HEK293 (cell line): ENCODE measurements around the gene ZSWIM3.

Experiments used
- PRDM4 ChIP-seq: fragments of 450-650 bp; formaldehyde crosslinking; IDR thresholded peaks from 2 replicates; pipeline ENCODE4 v1.5.1; 2017; ENCODE audit warnings: missing biosample characterization, missing genetic modification characterization
- ZNF23 ChIP-seq: fragments of 450-650 bp; formaldehyde crosslinking; IDR thresholded peaks from 2 replicates; pipeline ENCODE4 v1.5.1; 2016; ENCODE audit warnings: missing biosample characterization, missing genetic modification characterization, borderline replicate concordance

- TF ChIP-seq ZNF23 (tag by site-specific recombination) (no peak), PRDM4 (tag by site-specific recombination) (no peak)
Measured at GRCh38 chr20:45920462-45921336, 63.3 kb downstream of the ZSWIM3 start.
